ENCODE measurements around the gene SFTA2. TPM values are rescaled to one million over a fixed set of nuclear protein-coding genes. Genes with fewer than 3 reads are reported as not detected.
"Not testable (repeated sequence)": the region's sequence is repeated elsewhere in the genome, so short reads cannot be mapped to it uniquely, and the experiment has no call there.

Gene SFTA2
- not detected for total RNA-seq

- no peak for FAIRE-seq
- no peak for DNase-seq (ENCODE audit: low spot score in 2 of 2)
These were observed at the start of gene SFTA2 for GRCh38 chr6:30931969-30932645. Gene SFTA2, minus strand, starts transcription at chr6:30932170. Its CDS starts 74 bp downstream, at chr6:30932096.

- DNase-seq (ENCODE audit: low spot score in 2 of 2): no peak
- FAIRE-seq: no peak
These were observed 47.7 kb upstream of the SFTA2 start for GRCh38 chr6:30979690-30980089.

- DNase-seq (ENCODE audit: low spot score in 2 of 2): no peak
- FAIRE-seq: no peak
These were observed 47.2 kb upstream of the SFTA2 start for GRCh38 chr6:30979141-30979540.

- DNase-seq (ENCODE audit: low spot score in 2 of 2) (no peak), FAIRE-seq (no peak)
These were observed 42.7 kb upstream of the SFTA2 start for GRCh38 chr6:30974490-30975252.

GRCh38 chr6:30972816-30973215 is 40.8 kb upstream of the SFTA2 start:
- FAIRE-seq: no peak

GRCh38 chr6:30970946-30971345 is 39.0 kb upstream of the SFTA2 start:
- DNase-seq (ENCODE audit: low spot score in 2 of 2) (no peak), FAIRE-seq (no peak)

More at GRCh38 chr6:30972816-30973215, 40.8 kb upstream of the SFTA2 start:
- DNase-seq (ENCODE audit: low spot score in 2 of 2): no peak

- not testable (repeated sequence) for DNase-seq (ENCODE audit: low spot score in 2 of 2); FAIRE-seq
These were observed 37.2 kb upstream of the SFTA2 start for GRCh38 chr6:30969171-30969570.

GRCh38 chr6:30966154-30966553 is 34.2 kb upstream of the SFTA2 start:
- FAIRE-seq (no peak), DNase-seq (ENCODE audit: low spot score in 2 of 2) (no peak)

GRCh38 chr6:30965140-30965601 is 33.2 kb upstream of the SFTA2 start:
- DNase-seq (ENCODE audit: low spot score in 2 of 2) (no peak), FAIRE-seq (no peak)

GRCh38 chr6:30964075-30964474 is 32.1 kb upstream of the SFTA2 start:
- DNase-seq (ENCODE audit: low spot score in 2 of 2): no peak
- FAIRE-seq: no peak

GRCh38 chr6:30963641-30964040 is 31.7 kb upstream of the SFTA2 start:
- DNase-seq (ENCODE audit: low spot score in 2 of 2) (no peak), FAIRE-seq (no peak)

- FAIRE-seq (no peak), DNase-seq (ENCODE audit: low spot score in 2 of 2) (no peak)
These were observed 30.7 kb upstream of the SFTA2 start for GRCh38 chr6:30962716-30963115.

GRCh38 chr6:30960907-30961673 is 29.1 kb upstream of the SFTA2 start:
- DNase-seq (ENCODE audit: low spot score in 2 of 2): no peak

GRCh38 chr6:30957716-30958115 is 25.7 kb upstream of the SFTA2 start:
- DNase-seq (ENCODE audit: low spot score in 2 of 2) (no peak), FAIRE-seq (no peak)

More at GRCh38 chr6:30960907-30961673, 29.1 kb upstream of the SFTA2 start:
- no peak for FAIRE-seq

- FAIRE-seq: no peak
- DNase-seq (ENCODE audit: low spot score in 2 of 2): peak; percentile 21 to 58
These were observed 23.5 kb upstream of the SFTA2 start for GRCh38 chr6:30955367-30956042.

GRCh38 chr6:30954631-30955366 is 22.8 kb upstream of the SFTA2 start:
- FAIRE-seq (no peak), DNase-seq (ENCODE audit: low spot score in 2 of 2) (no peak)

- no peak for DNase-seq (ENCODE audit: low spot score in 2 of 2)
- FAIRE-seq: no peak
These were observed 20.0 kb upstream of the SFTA2 start for GRCh38 chr6:30951907-30952469.

GRCh38 chr6:30948811-30949210 is 16.8 kb upstream of the SFTA2 start:
- no peak for FAIRE-seq
- DNase-seq (ENCODE audit: low spot score in 2 of 2): no peak

- DNase-seq (ENCODE audit: low spot score in 2 of 2) (no peak), FAIRE-seq (no peak)
These were observed 15.3 kb upstream of the SFTA2 start for GRCh38 chr6:30947231-30947630.

All from frontal cortex (tissue), 4 donors.